NT2/D1 (cell line): ENCODE results near the gene SLC24A3.
A peak's percentile ranks its signal among the peaks of the same experiment; 100 is the strongest.

Experiments used
- DNase-seq: peaks from one replicate; pipeline ENCODE4 v3.0.0-alpha.2; 2011; ENCODE audit warnings: low read depth, low spot score
- H3K27me3 ChIP-seq: 2 replicates; pipeline ENCODE4 v1.6.0; 2011; ENCODE audit warnings: mild to moderate bottlenecking; ENCODE audit not compliant: insufficient read length, insufficient read depth
- H3K36me3 ChIP-seq: 2 replicates; pipeline ENCODE4 v1.6.1; 2011; ENCODE audit warnings: mild to moderate bottlenecking, low read length, mixed read lengths; ENCODE audit not compliant: insufficient read depth, insufficient read length
- H3K4me1 ChIP-seq: 2 replicates; pipeline ENCODE4 v1.5.1; 2011; ENCODE audit not compliant: insufficient read depth, insufficient read length
- H3K4me3 ChIP-seq: 2 replicates; pipeline ENCODE4 v1.5.1; 2011; ENCODE audit warnings: low read depth; ENCODE audit not compliant: insufficient read length
- H3K9ac ChIP-seq: 2 replicates; pipeline ENCODE4 v1.6.0; 2011; ENCODE audit warnings: low read depth; ENCODE audit not compliant: insufficient read length
- H3K9me3 ChIP-seq: 2 replicates; pipeline ENCODE4 v1.5.1; 2011; ENCODE audit warnings: mild to moderate bottlenecking, low read length; ENCODE audit not compliant: insufficient read depth
- SUZ12 ChIP-seq: IDR thresholded peaks from 2 replicates; pipeline ENCODE4 v1.6.1; 2011; ENCODE audit not compliant: insufficient read length, insufficient read depth; ENCODE audit errors: extremely low read depth
- YY1 ChIP-seq: IDR thresholded peaks from 2 replicates; pipeline ENCODE4 v1.6.1; 2011; ENCODE audit not compliant: insufficient read length, insufficient read depth
- ZNF274 ChIP-seq: IDR thresholded peaks from 2 replicates; pipeline ENCODE4 v1.6.1; 2011; ENCODE audit warnings: mild to moderate bottlenecking, low read depth, low read length

Gene SLC24A3

GRCh38 chr20:19616620-19617019, 404.2 kb downstream of the SLC24A3 start:
- no peak for TF ChIP-seq YY1
- no peak for TF ChIP-seq SUZ12
- TF ChIP-seq ZNF274, result no peak
- Histone ChIP-seq H3K9ac (no peak overlapping the region), H3K36me3 (no peaks in the 10 kb centered on the region), H3K4me1 (no peaks in the 10 kb centered on the region), H3K9me3 (no peaks in the 10 kb centered on the region), H3K27me3 (no peaks in the 10 kb centered on the region), H3K4me3 (no peak overlapping the region)
- DNase-seq, result no peak

DNA sequence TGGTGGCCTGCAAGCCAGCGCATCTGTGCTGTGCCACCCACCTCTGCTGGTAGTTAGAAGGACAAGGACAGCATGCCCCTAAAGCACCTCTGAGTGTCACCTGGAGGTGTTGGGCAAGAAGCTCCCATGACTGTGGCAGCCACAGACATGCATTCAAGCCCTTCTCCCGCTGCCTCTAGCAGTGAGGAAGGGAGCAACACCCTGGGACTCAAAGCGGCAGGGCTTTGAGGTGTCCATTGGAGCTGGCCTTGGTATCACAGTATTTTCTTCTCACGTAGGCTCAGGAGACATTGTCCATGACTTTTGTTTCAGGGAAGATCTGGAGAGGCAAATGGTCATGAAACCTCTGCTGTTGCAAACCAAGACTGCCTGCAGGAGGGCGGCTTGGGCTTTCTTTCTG, 404.8 kb downstream of the SLC24A3 start:
- H3K9me3 ChIP-seq, result no peaks in the 10 kb centered on the region
- TF ChIP-seq SUZ12 (no peak), YY1 (no peak), ZNF274 (no peak)
- no peaks in the 10 kb centered on the region for H3K36me3 ChIP-seq
- no peak for DNase-seq
- H3K9ac ChIP-seq, result no peak overlapping the region
- no peak overlapping the region for H3K4me3 ChIP-seq
- H3K4me1 ChIP-seq, result no peaks in the 10 kb centered on the region
- H3K27me3 ChIP-seq, result no peaks in the 10 kb centered on the region

- H3K9me3 ChIP-seq, result no peaks in the 10 kb centered on the region
- no peaks in the 10 kb centered on the region for H3K27me3 ChIP-seq
- TF ChIP-seq YY1, result no peak
- no peak for TF ChIP-seq SUZ12
- TF ChIP-seq ZNF274, result no peak
- no peaks in the 10 kb centered on the region for H3K4me1 ChIP-seq
- no peaks in the 10 kb centered on the region for H3K36me3 ChIP-seq
- DNase-seq, result no peak
- H3K4me3 ChIP-seq, result no peak overlapping the region
- no peak overlapping the region for H3K9ac ChIP-seq
Measured at GRCh38 chr20:19618711-19619110, 406.3 kb downstream of the SLC24A3 start.

- TF ChIP-seq ZNF274 (no peak), SUZ12 (no peak), YY1 (no peak)
- H3K4me1 ChIP-seq, result no peaks in the 10 kb centered on the region
Measured at GRCh38 chr20:19619904-19620430, 407.5 kb downstream of the SLC24A3 start.

DNA sequence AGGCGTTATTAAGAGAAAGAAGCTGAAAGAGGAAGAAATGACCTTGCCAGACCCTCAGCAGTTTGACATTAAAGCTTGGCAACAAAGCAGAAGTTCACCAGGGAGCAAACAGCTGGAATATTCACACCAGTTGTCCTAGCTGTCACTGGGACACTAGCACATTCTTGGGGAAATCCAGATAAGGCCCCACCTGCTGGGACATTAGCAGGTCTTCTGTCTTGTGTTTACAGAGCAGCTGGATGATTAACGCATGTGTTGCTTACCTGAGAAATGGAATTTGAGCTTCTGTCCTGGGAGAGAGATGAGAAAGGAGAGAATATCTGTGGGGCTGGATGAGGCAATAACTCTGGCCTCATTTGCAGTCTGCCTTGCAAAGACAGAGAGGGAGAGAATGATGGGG, 408.0 kb downstream of the SLC24A3 start:
- Histone ChIP-seq H3K27me3 (no peaks in the 10 kb centered on the region), H3K4me1 (no peaks in the 10 kb centered on the region), H3K9me3 (no peaks in the 10 kb centered on the region; the same call in 1 of the 2 replicates), H3K9ac (no peak overlapping the region), H3K36me3 (no peaks in the 10 kb centered on the region), H3K4me3 (no peak overlapping the region)
- no peak for TF ChIP-seq ZNF274
- TF ChIP-seq YY1, result no peak
- TF ChIP-seq SUZ12, result no peak
- peak; percentile 32 for DNase-seq

More at GRCh38 chr20:19619904-19620430, 407.5 kb downstream of the SLC24A3 start:
- H3K36me3 ChIP-seq, result no peaks in the 10 kb centered on the region
- no peak for DNase-seq
- no peak overlapping the region for H3K9ac ChIP-seq
- no peaks in the 10 kb centered on the region for H3K27me3 ChIP-seq
- no peak overlapping the region for H3K4me3 ChIP-seq
- no peaks in the 10 kb centered on the region; the same call in 1 of the 2 replicates for H3K9me3 ChIP-seq

- no peaks in the 10 kb centered on the region for H3K36me3 ChIP-seq
- TF ChIP-seq YY1 (no peak), SUZ12 (no peak), ZNF274 (no peak)
- H3K4me3 ChIP-seq, result no peak overlapping the region
- no peak overlapping the region for H3K9ac ChIP-seq
- no peaks in the 10 kb centered on the region for H3K4me1 ChIP-seq
- no peaks in the 10 kb centered on the region; the same call in 1 of the 2 replicates for H3K9me3 ChIP-seq
- DNase-seq, result no peak
- H3K27me3 ChIP-seq, result no peaks in the 10 kb centered on the region
Measured at GRCh38 chr20:19621072-19621471, 408.6 kb downstream of the SLC24A3 start.

GRCh38 chr20:19624221-19624965, 412.0 kb downstream of the SLC24A3 start:
- H3K4me1 ChIP-seq, result no peaks in the 10 kb centered on the region
- no peaks in the 10 kb centered on the region for H3K36me3 ChIP-seq
- no peaks in the 10 kb centered on the region; the same call in 1 of the 2 replicates for H3K9me3 ChIP-seq
- no peaks in the 10 kb centered on the region for H3K27me3 ChIP-seq
- no peak for TF ChIP-seq YY1
- TF ChIP-seq SUZ12, result no peak
- no peak for TF ChIP-seq ZNF274
- no peak overlapping the region for H3K4me3 ChIP-seq
- no peak overlapping the region for H3K9ac ChIP-seq
- no peak for DNase-seq
